Measurements from ENCODE around the gene CDC42EP5. TPM values are rescaled to one million over a fixed set of nuclear protein-coding genes. Genes with fewer than 3 reads are reported as not detected.

CDC42EP5 gene
- polyA plus RNA-seq, 1 of the 3 experiments (the other 2 are of a cell fraction): 13.5 TPM

DNA sequence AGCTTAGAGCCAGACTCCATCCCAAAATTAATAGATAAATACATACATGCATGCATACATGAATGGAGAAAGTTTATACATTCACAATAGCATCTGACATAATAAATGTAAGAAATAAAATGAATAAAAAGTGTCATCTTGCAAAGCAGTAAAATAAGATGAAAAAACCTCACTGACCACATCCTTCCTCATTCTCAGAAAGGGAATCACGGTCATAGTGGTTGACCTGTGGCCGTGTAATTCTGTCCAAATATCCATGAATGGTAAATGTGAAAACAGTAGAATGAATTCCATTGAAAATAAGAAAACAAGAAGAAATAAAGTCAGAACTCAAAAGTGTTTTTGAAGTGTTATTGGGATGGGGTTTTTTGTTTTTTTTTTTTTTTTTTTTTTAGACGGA lies 9.8 kb upstream of the CDC42EP5 start:
- DNase-seq: no peak
- Histone ChIP-seq H3F3A (replicated peaks; ENCODE audit: insufficient read depth) (peaks cover 5% of the 10 kb centered on the region), H3K9me2 (no peaks in the 10 kb centered on the region), H2AFZ (ENCODE audit: low read depth) (no peak overlapping the region), H3K27me3 (ENCODE audit: insufficient read depth) (peaks cover 51% of the 10 kb centered on the region), H3K79me2 (ENCODE audit: insufficient read depth) (no peaks in the 10 kb centered on the region), H3K9ac (no peak overlapping the region), H3K4me1 (ENCODE audit: control insufficient read depth in 1 of 2, insufficient read depth in 2 of 2, low read depth in 1 of 2, low read length in 1 of 2) (no peaks in the 10 kb centered on the region), H3K4me3 (ENCODE audit: low read depth in 2 of 2, low read length in 1 of 2) (no peak overlapping the region), H3K4me2 (no peak overlapping the region), H4K20me1 (ENCODE audit: insufficient read depth) (no peaks in the 10 kb centered on the region), H3K9me3 (no peaks in the 10 kb centered on the region), H3K36me3 (replicated peaks in 1 of 2; ENCODE audit: control insufficient read depth in 1 of 2, insufficient read depth in 2 of 2, low read length in 1 of 2) (no peaks in the 10 kb centered on the region), H3K27ac (ENCODE audit: low read depth in 2 of 2, low read length in 1 of 2) (no peak overlapping the region)
- ChIA-PET CTCF (interaction anchor here (2.7 to 3.0 kb wide), 2 partner anchors 13 to 27 kb away, joined by 7 to 13 read pairs; no protein-coding TSS in a partner anchor), POLR2A (no interaction called here)
- 44% methylated on average over 3 of the region's 3 CpGs for WGBS (ENCODE audit: low lambda C conversion rate)
- TF ChIP-seq NFIC (IDR thresholded peaks at IDR 0.05; ENCODE audit: borderline replicate concordance) (no peak), REST (IDR thresholded peaks at IDR 0.05; ENCODE audit: low read depth, low read length) (no peak), MXI1 (IDR thresholded peaks at IDR 0.05; ENCODE audit: low read depth, low read length) (no peak), USF1 (IDR thresholded peaks at IDR 0.05; ENCODE audit: borderline replicate concordance, low read depth) (no peak), USF2 (IDR thresholded peaks at IDR 0.05; ENCODE audit: borderline replicate concordance, low read depth, low read length) (no peak), NRF1 (IDR thresholded peaks at IDR 0.05; ENCODE audit: low read depth, low read length) (no peak), PBX3 (IDR thresholded peaks at IDR 0.05) (no peak), GATA2 (CRISPR knock-in tag; IDR thresholded peaks at IDR 0.05) (no peak), SIN3A (IDR thresholded peaks at IDR 0.05; ENCODE audit: borderline replicate concordance, low read depth, low read length) (no peak), GABPA (IDR thresholded peaks at IDR 0.05; ENCODE audit: low read depth) (no peak), POLR2AphosphoS5 (IDR thresholded peaks at IDR 0.05; ENCODE audit: low read depth, low read length) (no peak), ELF1 (IDR thresholded peaks at IDR 0.05) (no peak), TAF1 (IDR thresholded peaks at IDR 0.05; ENCODE audit: borderline replicate concordance, low read depth, low read length) (no peak), EP300 (IDR thresholded peaks at IDR 0.05; ENCODE audit: borderline replicate concordance in 1 of 2, low read depth in 1 of 2, low read length in 1 of 2) (no peak), RCOR1 (IDR thresholded peaks at IDR 0.05; ENCODE audit: low read length) (no peak), MEF2A (IDR thresholded peaks at IDR 0.05; ENCODE audit: borderline replicate concordance, low read depth) (no peak), MAX (IDR thresholded peaks at IDR 0.05; ENCODE audit: low read depth) (no peak)
- TF ChIP-seq, protein P1, sequence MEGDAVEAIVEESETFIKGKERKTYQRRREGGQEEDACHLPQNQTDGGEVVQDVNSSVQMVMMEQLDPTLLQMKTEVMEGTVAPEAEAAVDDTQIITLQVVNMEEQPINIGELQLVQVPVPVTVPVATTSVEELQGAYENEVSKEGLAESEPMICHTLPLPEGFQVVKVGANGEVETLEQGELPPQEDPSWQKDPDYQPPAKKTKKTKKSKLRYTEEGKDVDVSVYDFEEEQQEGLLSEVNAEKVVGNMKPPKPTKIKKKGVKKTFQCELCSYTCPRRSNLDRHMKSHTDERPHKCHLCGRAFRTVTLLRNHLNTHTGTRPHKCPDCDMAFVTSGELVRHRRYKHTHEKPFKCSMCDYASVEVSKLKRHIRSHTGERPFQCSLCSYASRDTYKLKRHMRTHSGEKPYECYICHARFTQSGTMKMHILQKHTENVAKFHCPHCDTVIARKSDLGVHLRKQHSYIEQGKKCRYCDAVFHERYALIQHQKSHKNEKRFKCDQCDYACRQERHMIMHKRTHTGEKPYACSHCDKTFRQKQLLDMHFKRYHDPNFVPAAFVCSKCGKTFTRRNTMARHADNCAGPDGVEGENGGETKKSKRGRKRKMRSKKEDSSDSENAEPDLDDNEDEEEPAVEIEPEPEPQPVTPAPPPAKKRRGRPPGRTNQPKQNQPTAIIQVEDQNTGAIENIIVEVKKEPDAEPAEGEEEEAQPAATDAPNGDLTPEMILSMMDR (IDR thresholded peaks at IDR 0.05): no peak
- TF ChIP-seq, protein P2, sequence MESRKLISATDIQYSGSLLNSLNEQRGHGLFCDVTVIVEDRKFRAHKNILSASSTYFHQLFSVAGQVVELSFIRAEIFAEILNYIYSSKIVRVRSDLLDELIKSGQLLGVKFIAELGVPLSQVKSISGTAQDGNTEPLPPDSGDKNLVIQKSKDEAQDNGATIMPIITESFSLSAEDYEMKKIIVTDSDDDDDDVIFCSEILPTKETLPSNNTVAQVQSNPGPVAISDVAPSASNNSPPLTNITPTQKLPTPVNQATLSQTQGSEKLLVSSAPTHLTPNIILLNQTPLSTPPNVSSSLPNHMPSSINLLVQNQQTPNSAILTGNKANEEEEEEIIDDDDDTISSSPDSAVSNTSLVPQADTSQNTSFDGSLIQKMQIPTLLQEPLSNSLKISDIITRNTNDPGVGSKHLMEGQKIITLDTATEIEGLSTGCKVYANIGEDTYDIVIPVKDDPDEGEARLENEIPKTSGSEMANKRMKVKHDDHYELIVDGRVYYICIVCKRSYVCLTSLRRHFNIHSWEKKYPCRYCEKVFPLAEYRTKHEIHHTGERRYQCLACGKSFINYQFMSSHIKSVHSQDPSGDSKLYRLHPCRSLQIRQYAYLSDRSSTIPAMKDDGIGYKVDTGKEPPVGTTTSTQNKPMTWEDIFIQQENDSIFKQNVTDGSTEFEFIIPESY (IDR thresholded peaks at IDR 0.05; ENCODE audit: borderline replicate concordance, low read depth): no peak
